ENCODE results near the gene SNAPC2. TPM values are rescaled to one million over a fixed set of nuclear protein-coding genes. Genes with fewer than 3 reads are reported as not detected.
A peak's percentile ranks its signal among the peaks of the same experiment; 100 is the strongest.

Gene SNAPC2
- total and polyA plus RNA-seq, 2 donors (not counting 1 experiment from before 2014, with no cell fraction given) = 19.9 to 21.7 TPM

DNA sequence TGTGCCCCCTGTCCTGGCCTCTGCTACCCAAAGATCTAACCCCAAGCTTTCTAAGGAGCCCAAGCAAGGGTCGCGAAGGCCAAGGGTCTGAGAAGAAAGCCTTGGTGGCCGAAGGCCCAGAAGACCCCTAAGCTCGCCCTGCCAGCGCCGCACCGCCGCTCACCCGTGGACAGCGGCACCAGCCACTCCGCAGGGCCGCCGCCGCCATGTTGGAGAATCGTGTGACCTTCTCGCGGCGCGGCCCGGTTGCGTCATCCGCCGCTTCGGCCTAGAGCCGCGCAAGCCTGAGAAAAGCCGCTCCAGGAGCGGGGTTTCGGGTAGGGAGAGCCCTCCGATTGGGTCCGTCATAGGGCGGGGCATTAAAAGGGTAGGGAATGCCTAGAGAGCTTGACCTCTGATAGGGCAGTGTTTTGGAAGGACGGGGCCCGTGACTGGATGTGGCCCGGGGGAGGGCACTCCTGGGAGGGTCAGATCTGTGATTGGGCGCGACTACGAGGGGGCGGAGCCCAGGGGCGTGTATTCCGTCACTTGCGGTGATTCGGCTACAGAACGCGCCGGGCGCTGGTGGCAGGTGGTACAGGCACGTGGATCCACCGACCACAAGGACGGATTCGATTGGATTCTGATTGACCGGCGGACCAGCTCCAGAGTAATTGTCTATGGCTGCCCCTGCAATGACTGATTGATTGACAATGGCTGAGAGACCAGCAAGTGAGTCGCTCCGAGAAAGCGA is 23.5 kb downstream of the SNAPC2 start, which contains the start of gene TIMM44:
TIMM44 (minus strand) TSS at position 223 of the 733 bp plus-strand sequence; CDS start at position 208, 15 bp downstream.
- peak within 1 kb of the TSS; percentile 100 for H3K9ac ChIP-seq (ENCODE audit: low read length)
- Mint-ChIP-seq H3K27me3 (no peaks in the 10 kb centered on the region), H3K27ac (peak within 1 kb of the TSS; percentile 97), H3K4me3 (peak within 1 kb of the TSS; percentile 96), H3K9me3 (ENCODE audit: insufficient read depth) (no peaks in the 10 kb centered on the region), H3K4me1 (peaks cover 30% of the 10 kb centered on the region)
- H3K4me1 ChIP-seq (ENCODE audit: control insufficient read depth in 2 of 2, insufficient read depth in 2 of 2, low read length in 2 of 2) = peaks cover 12 to 21% of the 10 kb centered on the region in 2 donors
- no peaks in the 10 kb centered on the region for H4K20me1 ChIP-seq (ENCODE audit: control insufficient read depth, insufficient read depth, low read length, poor library complexity, severe bottlenecking)
- TF ChIP-seq, protein P1, sequence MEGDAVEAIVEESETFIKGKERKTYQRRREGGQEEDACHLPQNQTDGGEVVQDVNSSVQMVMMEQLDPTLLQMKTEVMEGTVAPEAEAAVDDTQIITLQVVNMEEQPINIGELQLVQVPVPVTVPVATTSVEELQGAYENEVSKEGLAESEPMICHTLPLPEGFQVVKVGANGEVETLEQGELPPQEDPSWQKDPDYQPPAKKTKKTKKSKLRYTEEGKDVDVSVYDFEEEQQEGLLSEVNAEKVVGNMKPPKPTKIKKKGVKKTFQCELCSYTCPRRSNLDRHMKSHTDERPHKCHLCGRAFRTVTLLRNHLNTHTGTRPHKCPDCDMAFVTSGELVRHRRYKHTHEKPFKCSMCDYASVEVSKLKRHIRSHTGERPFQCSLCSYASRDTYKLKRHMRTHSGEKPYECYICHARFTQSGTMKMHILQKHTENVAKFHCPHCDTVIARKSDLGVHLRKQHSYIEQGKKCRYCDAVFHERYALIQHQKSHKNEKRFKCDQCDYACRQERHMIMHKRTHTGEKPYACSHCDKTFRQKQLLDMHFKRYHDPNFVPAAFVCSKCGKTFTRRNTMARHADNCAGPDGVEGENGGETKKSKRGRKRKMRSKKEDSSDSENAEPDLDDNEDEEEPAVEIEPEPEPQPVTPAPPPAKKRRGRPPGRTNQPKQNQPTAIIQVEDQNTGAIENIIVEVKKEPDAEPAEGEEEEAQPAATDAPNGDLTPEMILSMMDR (IDR thresholded peaks at IDR 0.05) = no peak
- no peak for TF ChIP-seq EZH2 (IDR thresholded peaks at IDR 0.05; ENCODE audit: borderline replicate concordance, insufficient read depth, low read depth, low read length, poor library complexity, severe bottlenecking)
- ChIA-PET CTCF (interaction anchor here (0.7 to 3.9 kb wide), 32 partner anchors 8 to 638 kb away, joined by 3 to 28 read pairs (median 5); partner anchors contain the start of genes ELAVL1, MAP2K7, PET100 and SNAPC2), POLR2A (interaction anchor here (0.9 to 3.2 kb wide), 9 partner anchors 14 to 446 kb away, joined by 3 to 29 read pairs (median 5); partner anchors contain the start of genes MAP2K7, PET100, RAB11B and SNAPC2)
- peaks cover 0 to 18% of the 10 kb centered on the region in 2 experiments for H3K36me3 ChIP-seq (replicated peaks in 1 of 2; ENCODE audit: control extremely low read depth in 1 of 2, control insufficient read depth in 1 of 2, extremely low read depth in 1 of 2, insufficient read depth in 2 of 2, low read length in 1 of 2)
- intact Hi-C loops (cut with micrococcal nuclease) = loop anchor here (1.0 to 5.0 kb wide), 11 partner anchors 18 to 447 kb away; partner anchors contain the start of genes MAP2K7, NDUFA7, PET100 and RAB11B
- no peaks in the 10 kb centered on the region for H3K27me3 ChIP-seq (replicated peaks in 1 of 4; ENCODE audit: control extremely low read depth in 1 of 4, control insufficient read depth in 3 of 4, insufficient read depth in 4 of 4, low read length in 3 of 4)
- H3K4me2 ChIP-seq (replicated peaks; ENCODE audit: low read depth, low read length, poor library complexity, severe bottlenecking) = peak within 1 kb of the TSS; percentile 84
- ATAC-seq (ENCODE audit: low read depth) (peak; percentile 96), DNase-seq (peak; percentile 99)
- H3K9me3 ChIP-seq (ENCODE audit: control extremely low read depth in 1 of 3, control insufficient read depth in 2 of 3, insufficient read depth in 1 of 3, low read length in 2 of 3) = no peaks in the 10 kb centered on the region
- peaks cover 39% of the 10 kb centered on the region for H3K79me2 ChIP-seq (ENCODE audit: control insufficient read depth, insufficient read depth, low read length)
- peak within 1 kb of the TSS; percentile 94 for H2AFZ ChIP-seq (ENCODE audit: insufficient read depth, low read depth, low read length, poor library complexity, severe bottlenecking)
- H3K4me3 ChIP-seq (ENCODE audit: control extremely low read depth in 1 of 5, extremely low read depth in 1 of 5, insufficient read depth in 1 of 5, low read depth in 2 of 5, low read length in 4 of 5) = peak within 1 kb of the TSS; percentile 81 to 97 (median 87)
- under 1% methylated on average over 56 of the region's 56 CpGs for WGBS (ENCODE audit: insufficient coverage)
- peak within 1 kb of the TSS; percentile 94 to 99 for H3K27ac ChIP-seq (ENCODE audit: low read length in 2 of 2)
